Dedifferentiated amniotic fluid mesenchymal stem cell (primary cell): Measurements from ENCODE around the gene DNAJB14.

Experiments
- DNase-seq: peaks from one replicate; pipeline ENCODE4 v3.0.0-alpha.2; 2016; ENCODE audit errors: extremely low spot score

DNAJB14 gene

GRCh38 chr4:99945718-99946355 lies 581 bp downstream of the DNAJB14 start:
- no peak for DNase-seq

GRCh38 chr4:99943904-99944437 lies 2.4 kb downstream of the DNAJB14 start:
- DNase-seq = no peak

DNA sequence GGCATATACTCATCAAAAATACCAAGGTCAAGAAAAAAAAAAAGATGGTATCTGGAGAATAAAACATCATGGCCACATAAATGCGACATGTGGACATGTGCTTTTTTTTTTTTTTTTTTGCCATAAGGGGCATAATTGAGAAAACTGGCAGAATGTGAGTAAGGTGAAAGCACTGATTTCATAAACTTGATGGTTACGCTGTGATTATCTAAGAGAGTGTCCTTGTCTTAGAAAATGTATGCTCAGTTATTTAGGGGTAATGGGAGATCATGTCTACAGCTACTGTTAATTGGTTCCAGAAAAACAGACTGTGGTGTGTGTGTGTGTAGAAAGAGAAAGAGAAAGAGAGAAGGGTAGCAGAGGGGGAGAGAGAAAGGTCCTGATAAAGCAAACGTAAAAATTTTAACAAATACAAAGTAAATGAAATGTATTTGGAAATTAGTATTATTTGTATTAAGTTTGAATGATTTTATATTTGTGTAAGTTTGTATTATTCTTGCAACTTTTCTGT lies 8.1 kb downstream of the DNAJB14 start:
- no peak for DNase-seq

DNA sequence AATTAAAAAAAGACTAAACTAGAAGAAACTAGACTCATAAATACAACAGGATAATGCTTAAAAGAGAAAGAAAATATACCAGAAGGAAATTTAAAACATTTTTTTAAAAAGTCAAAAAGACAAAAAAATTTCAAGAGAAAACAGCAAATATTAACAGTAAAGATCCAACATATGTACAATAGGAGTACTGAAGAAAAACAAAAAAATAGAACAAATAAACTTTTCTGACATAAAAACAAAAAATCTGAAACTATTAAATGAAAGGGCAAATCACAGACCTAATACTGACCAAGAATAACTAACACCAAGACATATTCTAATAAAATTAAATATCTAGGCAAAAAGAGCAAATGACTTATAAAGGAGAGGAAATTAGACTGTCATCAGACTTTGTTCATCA lies 11.5 kb downstream of the DNAJB14 start:
- DNase-seq = no peak

DNA sequence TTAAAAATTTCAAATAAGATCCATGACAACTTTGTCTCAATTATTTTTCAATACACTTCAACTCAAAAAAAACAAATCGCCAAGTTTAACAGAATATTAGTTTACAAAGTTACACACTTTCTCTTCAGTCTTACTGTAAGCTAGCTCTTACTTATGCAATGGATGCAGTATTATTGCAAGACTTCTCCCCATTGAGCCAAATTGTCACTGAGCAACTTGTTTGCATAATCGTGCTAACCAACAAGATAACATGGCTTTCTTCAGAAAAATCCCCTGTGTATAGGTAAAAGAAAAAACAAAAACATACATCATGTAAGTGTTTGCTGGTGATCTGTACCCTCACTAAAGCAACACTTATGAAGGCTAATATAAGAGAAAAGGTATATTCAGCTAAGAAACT lies 18.9 kb downstream of the DNAJB14 start:
- DNase-seq = no peak

DNA sequence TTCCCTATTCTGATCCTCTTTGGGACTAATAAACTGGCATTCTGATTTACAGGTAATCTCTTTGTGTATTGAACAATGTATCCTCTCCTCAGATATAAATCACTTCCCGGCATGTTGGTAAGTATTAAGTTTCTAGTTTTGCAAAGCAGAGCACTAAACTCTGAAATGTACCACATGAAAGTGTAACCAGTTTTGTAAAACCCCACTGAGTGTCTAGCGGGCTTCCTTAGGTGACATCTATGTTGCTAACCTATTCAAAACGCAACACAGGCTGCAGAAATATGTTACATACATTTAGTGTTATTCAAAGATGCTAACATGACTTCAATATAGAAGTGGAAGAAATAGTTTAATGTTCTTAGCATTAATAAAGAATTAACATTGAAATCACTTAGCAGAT lies 25.2 kb downstream of the DNAJB14 start:
- DNase-seq = no peak

DNA sequence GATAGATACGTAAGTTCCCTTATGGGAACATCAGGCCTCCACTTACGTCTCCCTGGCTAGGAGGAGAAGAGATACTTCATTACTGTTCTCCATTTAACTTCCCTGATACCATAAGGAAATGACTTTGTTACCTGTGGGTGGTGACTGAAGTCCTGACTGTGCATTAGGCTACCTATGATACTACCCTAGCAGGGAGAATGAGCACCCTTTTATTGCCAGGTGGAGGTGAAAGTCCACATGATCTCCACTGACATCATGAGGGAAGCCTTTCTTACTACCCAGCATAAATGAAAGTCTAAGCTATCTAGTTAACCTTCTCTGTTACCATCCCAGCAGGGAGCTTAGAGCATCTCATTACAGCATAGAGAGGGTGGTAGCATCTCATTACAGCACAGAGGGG lies 27.8 kb downstream of the DNAJB14 start:
- no peak for DNase-seq

DNA sequence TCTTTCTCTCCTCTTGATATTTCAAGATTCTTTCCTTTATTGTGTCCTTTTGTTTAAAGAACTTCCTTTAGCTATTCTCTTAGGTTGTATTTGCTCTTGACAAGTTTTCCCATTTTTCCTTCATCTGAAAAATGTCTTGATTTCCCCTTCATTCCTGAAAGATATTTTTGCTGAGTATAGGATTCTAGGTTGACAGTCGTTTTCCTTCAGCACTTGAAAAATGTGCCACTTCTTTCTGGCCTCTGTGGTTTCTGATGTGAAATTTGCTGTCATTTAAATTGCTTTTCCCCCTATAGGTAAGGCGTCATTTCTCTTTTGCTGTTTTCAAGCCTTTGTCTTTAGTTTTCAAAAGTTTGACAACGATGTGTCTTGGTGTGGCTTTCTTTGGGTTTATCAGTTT lies 28.8 kb downstream of the DNAJB14 start:
- no peak for DNase-seq

GRCh38 chr4:99915449-99915848 lies 31.0 kb downstream of the DNAJB14 start:
- no peak for DNase-seq

DNA sequence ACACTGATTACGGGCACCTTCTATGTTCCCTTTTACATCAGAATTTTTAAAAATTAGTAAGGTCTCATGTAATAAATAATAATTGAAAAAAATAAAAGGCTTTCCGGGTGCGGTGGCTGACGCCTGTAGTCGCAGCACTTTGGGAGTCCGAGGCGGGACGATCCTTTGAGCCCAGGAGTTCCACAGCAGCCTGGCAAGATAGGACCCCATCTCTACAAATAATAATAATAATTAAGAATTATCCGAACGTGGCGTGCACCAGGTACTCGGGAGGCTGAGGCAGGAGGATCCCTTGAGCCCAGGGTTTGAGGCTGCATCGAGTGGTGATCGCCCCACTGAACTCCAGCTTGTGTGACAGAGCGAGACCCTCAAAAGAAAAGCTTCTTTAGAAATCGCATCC lies 51.4 kb downstream of the DNAJB14 start:
- no peak for DNase-seq

DNA sequence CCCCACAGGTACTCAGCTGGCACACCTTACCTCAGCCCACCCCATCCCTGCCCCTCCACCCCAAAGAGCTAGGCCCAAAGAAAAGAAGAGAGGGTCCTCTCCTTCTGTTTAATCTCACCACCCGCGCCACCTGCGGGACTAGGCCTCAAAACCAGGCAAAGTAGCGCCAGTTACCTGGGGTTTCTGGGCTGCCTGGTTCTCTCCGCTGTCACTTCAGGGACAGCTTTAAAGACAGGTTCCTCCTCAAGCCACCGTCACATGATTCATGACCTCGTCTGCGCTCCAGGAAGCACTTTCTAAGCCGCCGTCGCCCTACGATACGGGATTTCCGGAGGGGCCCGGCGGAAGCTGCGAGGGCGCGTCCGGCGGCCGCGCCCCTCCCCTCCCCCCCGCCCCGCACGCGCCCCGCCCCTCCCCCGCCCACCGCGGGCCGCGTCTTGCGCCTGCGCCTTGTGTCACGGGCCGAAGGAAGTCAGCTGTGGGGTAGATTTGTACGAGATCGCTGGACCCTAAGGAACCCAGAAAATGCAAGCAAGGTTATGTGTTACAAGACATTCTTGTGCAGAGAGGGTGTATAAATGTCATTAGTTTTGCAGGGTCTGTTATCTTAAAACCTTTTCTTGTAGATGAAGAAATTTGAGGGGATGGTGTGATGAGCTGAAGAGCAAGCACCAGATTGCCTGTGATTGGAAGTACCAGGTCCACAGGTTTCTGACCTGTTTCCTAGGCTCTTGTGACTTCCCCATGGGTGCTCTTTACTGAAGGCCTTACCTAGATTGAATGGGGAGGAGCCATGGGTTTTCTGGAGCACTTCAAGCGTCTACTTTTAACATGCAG lies 52.0 kb downstream of the DNAJB14 start, which contains the start of gene LAMTOR3:
Gene LAMTOR3, minus strand, starts transcription at position 267 of the 837 bp plus-strand sequence. CDS start 464 bp downstream, outside the sequence.
- DNase-seq = peak; percentile 86

GRCh38 chr4:99893839-99894160 lies 52.6 kb downstream of the DNAJB14 start:
- DNase-seq = no peak

DNA sequence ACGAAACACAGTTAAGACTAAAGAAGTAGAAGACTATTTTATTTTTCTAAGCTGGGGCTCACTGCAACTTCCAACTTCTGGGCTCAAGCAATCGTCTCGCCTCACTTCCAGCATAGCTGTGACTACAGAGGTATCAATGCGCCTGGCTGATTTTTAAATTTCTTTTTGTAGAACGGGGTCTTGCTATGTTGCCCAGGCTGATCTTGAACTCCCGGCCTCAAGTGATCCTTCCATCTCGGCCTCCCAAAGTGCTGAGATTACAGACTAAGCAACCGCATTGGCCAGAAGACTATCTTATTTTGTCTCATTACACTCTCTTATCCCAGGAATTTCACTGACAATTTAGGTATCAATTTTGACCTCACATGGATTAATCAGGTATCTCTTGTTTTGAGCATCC lies 53.4 kb downstream of the DNAJB14 start:
- no peak for DNase-seq

DNA sequence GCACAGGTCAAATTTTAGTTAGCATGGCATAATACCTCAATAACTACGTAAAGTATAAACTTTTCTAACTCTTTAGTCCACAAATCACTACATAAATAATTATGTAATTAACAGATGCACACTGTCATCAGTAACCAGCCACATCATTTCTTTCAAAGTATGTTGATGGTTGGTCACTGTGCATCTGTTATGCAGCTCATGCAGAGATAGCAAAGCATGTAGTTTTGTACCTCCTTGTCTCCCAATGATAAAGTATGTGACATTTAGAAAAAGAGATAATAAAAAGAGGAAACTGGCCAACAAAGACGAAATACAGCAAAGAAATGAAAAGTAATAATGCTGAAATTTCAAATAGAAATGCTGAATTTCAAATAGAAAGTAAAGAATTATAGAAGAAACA lies 55.1 kb downstream of the DNAJB14 start:
- no peak for DNase-seq

- DNase-seq = no peak
Observed at GRCh38 chr4:99887837-99888236, 58.6 kb downstream of the DNAJB14 start.

- DNase-seq = no peak
Observed at GRCh38 chr4:99886146-99886545, 60.3 kb downstream of the DNAJB14 start.

- DNase-seq = no peak
Observed at GRCh38 chr4:99885687-99886086, 60.7 kb downstream of the DNAJB14 start.

- DNase-seq = peak; percentile 55
Observed at GRCh38 chr4:99885063-99885664, 61.3 kb downstream of the DNAJB14 start.

DNA sequence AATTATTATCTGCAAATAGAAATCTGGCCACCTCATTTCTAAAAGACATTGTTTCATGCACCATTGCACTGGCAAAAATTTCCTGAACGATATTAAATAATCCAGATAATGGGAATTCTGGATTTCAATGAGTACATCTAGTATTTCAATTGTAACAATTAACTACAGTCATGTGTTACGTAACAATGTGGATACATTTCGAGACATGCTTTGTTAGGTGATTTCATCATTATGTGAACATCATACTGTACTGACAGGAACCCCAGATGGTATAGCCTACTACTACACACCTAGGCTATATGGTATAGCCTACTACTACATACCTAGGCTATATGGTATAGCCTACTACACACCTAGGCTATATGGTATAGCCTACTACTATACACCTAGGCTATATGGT lies 67.0 kb downstream of the DNAJB14 start:
- DNase-seq = no peak

- DNase-seq = no peak
Observed at GRCh38 chr4:99878604-99879003, 67.8 kb downstream of the DNAJB14 start.

- no peak for DNase-seq
Observed at GRCh38 chr4:99876946-99877345, 69.5 kb downstream of the DNAJB14 start.

- DNase-seq = no peak
Observed at GRCh38 chr4:99875071-99875470, 71.3 kb downstream of the DNAJB14 start.

GRCh38 chr4:99872570-99872969 lies 73.8 kb downstream of the DNAJB14 start:
- no peak for DNase-seq
